GM20431 (cell line): ENCODE results near the gene PUM1.
"Not testable (repeated sequence)": the region's sequence is repeated elsewhere in the genome, so short reads cannot be mapped to it uniquely, and the experiment has no call there.

ENCODE experiments used
- in situ Hi-C: fragments of 300-500 bp; cut with MseI, MboI; formaldehyde crosslinking; loops from one replicate; pipeline ENCODE4 v1.15.0; 2020; ENCODE audit warnings: low sequenced_read_pairs; ENCODE audit not compliant: unreplicated experiment

PUM1 gene

GRCh38 chr1:31065310-31066217, at the start of gene PUM1:
PUM1 (minus strand) TSS chr1:31065717; CDS start chr1:31059566, 6,151 bp downstream.
- in situ Hi-C loops: no loop called here

DNA sequence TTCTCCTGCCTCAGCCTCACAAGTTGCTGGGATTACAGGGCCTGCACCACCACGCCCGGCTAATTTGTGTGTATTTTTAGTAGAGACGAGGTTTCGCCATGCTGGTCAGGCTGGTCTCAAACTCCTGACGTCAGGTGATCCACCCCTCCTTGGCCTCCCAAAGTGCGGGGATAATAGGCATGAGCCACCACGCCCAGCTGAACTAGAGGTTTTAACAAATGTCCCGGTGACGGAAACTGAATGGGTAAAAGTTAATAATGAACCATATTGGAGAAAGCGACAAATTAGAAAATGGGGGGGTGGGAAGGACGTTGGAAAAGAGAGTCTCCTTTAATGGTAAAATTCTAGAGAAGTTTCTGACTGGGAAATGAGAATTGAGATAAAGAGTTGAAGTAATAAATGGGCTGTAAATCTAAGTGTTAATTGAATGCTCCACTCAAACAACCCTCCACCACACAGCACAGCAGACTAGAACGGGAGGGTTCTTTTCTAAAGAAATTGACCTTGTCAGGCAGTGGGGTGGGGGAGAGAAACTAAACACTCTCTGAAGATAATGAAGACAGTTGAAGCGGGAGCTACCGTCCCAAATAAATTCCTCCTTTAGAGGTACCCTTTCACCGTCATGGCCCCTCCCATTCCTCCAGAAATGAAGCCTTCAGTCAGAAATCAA, 46.9 kb upstream of the PUM1 start:
- in situ Hi-C loops: no loop called here

GRCh38 chr1:31111290-31111951, 45.9 kb upstream of the PUM1 start:
- in situ Hi-C loops: no loop called here

GRCh38 chr1:31110846-31111245, 45.3 kb upstream of the PUM1 start:
- in situ Hi-C loops: no loop called here

DNA sequence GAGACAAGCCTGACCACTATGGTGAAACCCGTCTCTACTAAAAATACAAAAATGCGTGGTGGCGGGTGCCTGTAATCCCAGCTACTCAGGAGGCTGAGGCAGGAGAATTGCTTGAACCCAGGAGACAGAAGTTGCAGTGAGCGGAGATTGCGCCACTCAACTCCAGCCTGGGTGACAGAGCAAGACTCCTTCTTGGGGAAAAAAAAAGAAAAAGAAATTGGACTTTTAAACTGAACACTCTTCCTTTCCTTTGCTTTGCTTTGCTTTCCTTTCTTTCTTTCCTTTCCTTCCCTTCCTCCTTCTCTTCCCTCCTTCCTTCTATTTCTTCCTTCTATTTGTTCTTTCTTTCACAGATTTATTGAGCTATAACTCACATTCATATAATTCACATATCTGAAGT, 43.3 kb upstream of the PUM1 start:
- in situ Hi-C loops: no loop called here

GRCh38 chr1:31105646-31106045, 40.1 kb upstream of the PUM1 start:
- in situ Hi-C loops: no loop called here

DNA sequence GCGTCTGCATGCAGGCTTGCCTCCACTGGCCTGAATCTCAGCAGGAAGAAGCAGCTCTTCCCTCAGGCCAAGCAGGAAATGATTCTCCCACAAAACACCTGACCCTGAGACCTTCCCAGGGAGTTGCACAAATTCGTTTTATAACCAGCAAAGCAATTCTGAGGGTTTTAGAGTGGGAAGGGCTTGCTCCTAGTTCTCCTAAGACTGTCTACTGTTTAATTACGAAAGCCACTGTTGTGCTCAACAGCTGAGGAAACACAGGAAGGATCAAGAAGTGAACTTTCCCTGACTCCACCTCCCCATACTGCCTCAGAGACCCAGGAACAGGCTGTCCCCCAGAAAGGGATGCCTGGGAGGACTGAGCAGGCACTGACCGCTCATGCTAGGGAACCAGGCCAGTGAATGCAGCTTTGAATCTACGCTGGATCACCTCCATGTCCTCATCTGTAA, 37.0 kb upstream of the PUM1 start:
- in situ Hi-C loops: no loop called here

DNA sequence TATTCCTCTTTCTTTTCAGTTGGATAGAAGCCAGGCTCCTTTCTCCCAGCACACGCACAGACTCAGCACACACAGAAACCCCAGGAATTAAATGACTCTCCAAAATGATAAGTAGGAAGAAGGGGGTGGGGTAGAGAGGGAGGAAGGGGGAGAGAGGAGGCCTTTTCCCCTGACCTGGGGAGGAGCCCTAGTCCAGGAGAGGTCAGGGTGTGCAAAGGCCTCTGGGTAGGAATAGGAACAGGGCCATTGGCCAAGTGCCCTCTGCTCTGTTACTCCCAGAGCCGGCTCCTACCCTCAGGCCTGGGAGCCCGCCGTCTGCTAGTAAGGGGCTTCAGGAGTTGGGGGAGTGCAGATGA, 35.6 kb upstream of the PUM1 start:
- in situ Hi-C loops: no loop called here

DNA sequence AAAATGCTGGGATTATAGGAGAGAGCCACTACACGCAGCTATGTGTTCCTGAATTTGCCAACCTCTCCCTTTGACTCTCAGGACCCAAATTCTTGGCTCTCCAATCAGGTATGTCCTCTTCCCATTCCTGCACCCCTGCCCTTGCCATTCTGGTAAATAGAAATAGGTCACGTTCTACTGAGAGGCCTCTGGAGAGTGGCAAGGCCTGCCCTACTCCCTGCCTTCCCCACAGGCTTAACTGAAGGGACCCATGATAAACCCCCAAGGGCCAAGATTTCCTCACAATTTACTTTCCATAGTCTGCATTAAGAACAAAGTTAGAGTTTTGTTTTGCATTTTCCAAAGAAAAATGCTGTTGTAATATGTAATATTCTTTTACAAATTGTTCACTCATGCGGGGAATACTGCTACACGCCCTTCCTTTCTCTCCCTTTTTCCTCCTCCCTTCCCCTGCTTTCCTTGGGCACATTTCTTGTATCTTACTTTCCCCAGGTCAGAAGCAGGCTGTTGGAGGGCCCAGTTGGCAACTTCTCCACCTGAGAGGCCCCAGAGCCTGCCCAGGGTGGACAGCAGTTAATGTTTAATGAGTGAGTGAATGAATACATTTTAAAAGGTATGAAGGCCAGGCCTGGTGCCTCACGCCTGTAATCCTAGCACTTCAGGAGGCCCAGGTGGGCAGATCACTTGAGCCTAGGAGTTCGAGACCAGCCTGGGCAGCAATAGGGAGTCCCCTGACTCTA, 33.9 kb upstream of the PUM1 start:
- in situ Hi-C loops: no loop called here

- in situ Hi-C loops: no loop called here
Measured at GRCh38 chr1:31095985-31096384, 30.5 kb upstream of the PUM1 start.

DNA sequence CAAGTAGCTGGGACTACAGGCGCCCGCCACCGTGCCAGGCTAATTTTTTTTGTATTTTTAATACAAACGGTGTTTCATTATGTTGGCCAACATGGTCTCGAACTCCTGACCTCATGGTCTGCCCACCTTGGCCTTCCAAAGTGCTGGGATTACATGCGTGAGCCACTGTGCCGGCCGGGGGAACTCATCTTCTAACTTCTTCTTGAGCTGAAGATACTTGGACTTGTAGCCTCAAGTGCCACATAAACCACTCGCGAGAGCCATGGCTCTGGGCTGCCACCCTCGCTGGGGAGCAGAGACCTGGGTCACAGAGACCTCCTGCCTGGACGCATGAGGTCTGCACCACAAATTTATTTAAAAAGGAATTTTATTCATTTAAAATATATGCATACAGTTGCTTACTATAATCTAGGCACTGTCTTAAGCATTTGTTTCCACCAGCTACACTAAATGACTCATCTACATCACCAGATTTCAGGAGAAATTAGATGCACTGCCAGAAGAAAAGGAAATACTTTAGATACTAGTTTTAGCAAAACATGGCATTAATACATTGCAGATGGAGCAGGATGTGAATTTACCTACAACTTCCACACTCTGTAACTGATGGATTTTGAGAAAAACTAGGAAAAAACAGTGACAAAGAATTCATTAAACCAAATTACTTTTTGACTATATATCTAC, 29.9 kb upstream of the PUM1 start:
- in situ Hi-C loops: no loop called here

- in situ Hi-C loops: not testable (repeated sequence)
Measured at GRCh38 chr1:31088081-31088480, 22.6 kb upstream of the PUM1 start.

DNA sequence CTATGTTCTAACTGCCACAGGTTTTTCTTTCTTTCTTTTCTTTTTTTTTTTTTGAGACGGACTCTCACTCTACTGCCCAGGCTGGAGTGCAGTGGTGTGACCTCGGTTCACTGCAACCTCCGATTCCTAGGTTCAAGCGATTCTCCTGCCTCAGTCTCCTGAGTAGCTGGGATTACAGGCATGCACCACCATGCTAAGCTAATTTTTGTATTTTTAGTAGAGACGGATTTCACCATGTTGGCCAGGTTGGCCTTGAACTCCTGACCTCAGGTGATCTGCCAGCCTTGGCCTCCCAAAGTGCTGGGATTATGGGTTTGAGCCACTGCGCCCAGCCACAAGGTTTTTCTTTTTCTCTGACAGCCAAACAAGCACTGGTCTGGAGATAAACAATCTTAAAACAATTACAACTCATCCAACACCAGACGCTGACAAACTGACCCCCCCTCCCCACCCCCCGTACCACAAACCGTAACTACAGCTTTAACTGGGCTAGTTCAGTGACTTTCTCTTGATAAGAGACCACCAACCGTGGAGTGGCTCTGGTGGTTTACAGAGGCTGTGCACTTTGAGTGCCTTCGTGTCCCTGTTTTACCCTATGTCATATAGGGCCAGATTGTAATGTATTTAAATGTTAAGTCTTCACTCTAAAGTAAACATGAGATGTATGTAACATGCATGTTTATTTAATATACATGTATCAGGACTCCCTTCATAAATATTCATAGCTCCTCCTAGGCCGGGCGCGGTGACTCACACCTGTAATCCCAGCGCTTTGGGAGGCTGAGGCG, 19.5 kb upstream of the PUM1 start:
- in situ Hi-C loops: no loop called here

DNA sequence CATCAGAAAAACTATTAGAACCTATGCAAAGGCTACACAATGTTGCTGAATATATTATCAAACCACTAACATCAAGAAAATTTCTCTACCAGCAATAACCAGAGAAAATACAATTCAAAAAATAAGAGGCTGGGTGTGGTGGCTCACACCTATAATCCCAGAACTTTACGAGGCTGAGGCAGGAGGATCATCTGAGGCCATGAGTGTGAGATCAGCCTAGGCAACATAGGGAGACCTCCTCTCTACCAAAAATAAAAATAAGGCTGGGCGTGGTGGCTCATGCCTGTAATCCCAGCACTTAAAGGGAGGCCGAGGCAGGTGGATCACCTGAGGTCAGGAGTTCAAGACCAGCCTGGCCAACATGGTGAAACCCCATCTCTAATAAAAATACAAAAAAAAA, 16.9 kb upstream of the PUM1 start:
- in situ Hi-C loops: no loop called here

- in situ Hi-C loops: no loop called here
Measured at GRCh38 chr1:31073044-31073443, 7.5 kb upstream of the PUM1 start.

GRCh38 chr1:31072304-31072746, 6.8 kb upstream of the PUM1 start:
- in situ Hi-C loops: no loop called here

DNA sequence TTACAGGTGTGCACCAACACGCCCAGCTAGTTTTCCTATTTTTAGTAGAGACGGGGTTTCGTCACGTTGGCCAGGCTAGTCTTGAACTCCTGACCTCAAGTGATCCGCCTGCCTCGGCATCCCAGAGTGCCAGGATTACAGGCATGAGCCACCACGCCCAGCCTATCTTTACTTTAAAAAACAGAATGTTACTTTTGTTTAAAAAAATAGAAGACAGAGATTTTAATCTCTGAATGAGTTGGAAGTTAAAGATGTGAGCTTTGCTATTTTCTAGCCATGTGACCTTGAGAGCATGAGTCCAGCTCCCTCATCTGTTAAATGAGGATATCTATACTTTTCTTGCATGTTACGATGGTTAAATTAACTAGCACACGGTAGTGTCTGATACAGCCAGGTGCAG, 3.9 kb upstream of the PUM1 start:
- in situ Hi-C loops: no loop called here

- in situ Hi-C loops: no loop called here
Measured at GRCh38 chr1:31064718-31065309, 703 bp downstream of the PUM1 start.
